IMR-90 (cell line): Measurements from ENCODE around the gene PIK3C2B.

Source experiments
- BHLHE40 ChIP-seq: fragments of 150-350 bp; IDR thresholded peaks from 2 replicates; pipeline ENCODE4 v1.6.1; 2016; ENCODE audit warnings: mild to moderate bottlenecking, low read depth, low read length
- CEBPB ChIP-seq: IDR thresholded peaks from 2 replicates; pipeline ENCODE4 v1.6.1; 2012; ENCODE audit warnings: low read depth, low read length, improper control_type of control experiment
- CTCF ChIP-seq: conservative IDR thresholded peaks from 2 replicates; pipeline ENCODE4 v1.5.1; 2012; ENCODE audit warnings: mild to moderate bottlenecking, low read depth, low read length, improper control_type of control experiment
- MAFK ChIP-seq: IDR thresholded peaks from 2 replicates; pipeline ENCODE4 v1.6.1; 2012; ENCODE audit warnings: low read depth, low read length, improper control_type of control experiment
- POLR2A ChIP-seq: IDR thresholded peaks from 2 replicates; pipeline ENCODE4 v1.6.1; 2012; ENCODE audit warnings: mild to moderate bottlenecking, low read depth, low read length
- RCOR1 ChIP-seq: IDR thresholded peaks from 2 replicates; pipeline ENCODE4 v1.6.1; 2012; ENCODE audit warnings: mild to moderate bottlenecking, low read length, improper control_type of control experiment; ENCODE audit not compliant: insufficient replicate concordance
- RFX5 ChIP-seq: IDR thresholded peaks from 2 replicates; pipeline ENCODE4 v1.8.0; 2012; ENCODE audit warnings: low read depth, mild to moderate bottlenecking, low read length, moderate library complexity
- SMC3 ChIP-seq: fragments of 150-350 bp; IDR thresholded peaks from 2 replicates; pipeline ENCODE4 v1.6.1; 2016; ENCODE audit warnings: low read depth, mild to moderate bottlenecking, antibody characterized with exemption, low read length, moderate library complexity
- USF2 ChIP-seq: fragments of 150-350 bp; IDR thresholded peaks from 2 replicates; pipeline ENCODE4 v1.6.1; 2017; ENCODE audit warnings: mild to moderate bottlenecking, antibody characterized with exemption, low read length, low read depth

DNA sequence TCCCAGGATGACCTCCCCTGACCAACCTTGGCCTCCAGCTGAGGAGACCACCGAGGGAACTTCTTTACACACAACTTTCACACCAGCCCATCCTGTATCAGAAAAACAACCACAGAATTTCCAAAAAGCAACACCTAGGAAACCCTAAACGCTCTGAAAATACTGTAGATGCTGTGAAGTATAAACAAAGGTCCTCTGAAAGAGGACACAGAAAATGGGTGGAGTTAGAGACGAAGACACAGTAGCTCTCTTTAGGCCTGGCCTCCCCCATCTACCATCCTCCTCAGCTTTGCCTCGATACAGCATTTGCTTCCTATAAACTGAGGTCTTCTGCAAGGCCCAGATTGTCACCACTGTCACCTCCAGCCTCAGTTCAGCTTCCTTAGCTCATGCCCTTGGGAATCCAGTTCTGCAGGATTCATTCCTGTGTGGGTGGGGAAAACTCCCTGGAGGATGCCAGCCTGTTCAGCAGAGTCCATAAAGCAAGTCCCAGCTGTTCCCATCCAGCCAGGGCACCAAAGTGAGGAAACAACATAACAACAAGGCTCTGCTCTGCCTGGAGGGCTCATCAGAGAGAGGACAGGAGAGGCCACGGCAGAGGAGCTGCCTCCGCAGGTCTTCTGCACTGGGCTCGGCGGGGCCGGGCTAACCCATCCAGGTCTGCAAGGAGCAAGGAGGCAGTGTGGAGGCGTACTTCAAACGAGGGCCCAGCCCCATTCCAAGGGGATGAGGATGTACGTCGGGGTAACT lies 15.0 kb downstream of the PIK3C2B start:
- TF ChIP-seq CTCF (no peak), BHLHE40 (no peak), POLR2A (no peak), RFX5 (no peak), USF2 (no peak), SMC3 (no peak), MAFK (no peak), RCOR1 (no peak), CEBPB (no peak)
